ENCODE measurements around the gene ROCK2. TPM values are rescaled to one million over a fixed set of nuclear protein-coding genes. Genes with fewer than 3 reads are reported as not detected.

ROCK2 gene
- total and polyA plus RNA-seq, 2 of the 13 experiments (the other 11 are each of a cell fraction or from before 2014, with no cell fraction given), result 38.1 to 119 TPM

GRCh38 chr2:11363868-11364564 is 19.6 kb upstream of the ROCK2 start (continued):
- TF ChIP-seq KIAA2018 (CRISPR knock-in tag; IDR thresholded peaks at IDR 0.05; ENCODE audit: borderline replicate concordance) (no peak), U2AF2 (IDR thresholded peaks at IDR 0.05; ENCODE audit: low read depth, low read length) (no peak), RCOR2 (CRISPR knock-in tag; IDR thresholded peaks at IDR 0.05) (no peak), CBX2 (IDR thresholded peaks at IDR 0.05; ENCODE audit: low read depth, low read length) (no peak), CBX2 (CRISPR knock-in tag; IDR thresholded peaks at IDR 0.05; ENCODE audit: low read depth) (no peak), ZMYM2 (CRISPR knock-in tag; IDR thresholded peaks at IDR 0.05) (no peak), MEIS1 (CRISPR knock-in tag; IDR thresholded peaks at IDR 0.05; ENCODE audit: borderline replicate concordance) (no peak), HIVEP1 (CRISPR knock-in tag; IDR thresholded peaks at IDR 0.05) (no peak), PRMT3 (CRISPR knock-in tag; IDR thresholded peaks at IDR 0.05; ENCODE audit: borderline replicate concordance, low read depth) (no peak; the same call in 1 of the 2 replicates), TEAD2 (CRISPR knock-in tag; IDR thresholded peaks at IDR 0.05) (no peak), ZNF850 (CRISPR knock-in tag; conservative IDR thresholded peaks at IDR 0.05) (no peak), ZNF709 (CRISPR knock-in tag; IDR thresholded peaks at IDR 0.05) (no peak), RXRB (CRISPR knock-in tag; IDR thresholded peaks at IDR 0.05; ENCODE audit: borderline replicate concordance) (no peak), EHMT2 (IDR thresholded peaks at IDR 0.05; ENCODE audit: borderline replicate concordance, low read depth, low read length) (no peak), ZNF639 (CRISPR knock-in tag; conservative IDR thresholded peaks at IDR 0.05) (no peak), MAFK (conservative IDR thresholded peaks at IDR 0.05 in 1 of 2, IDR thresholded peaks at IDR 0.05 in 1 of 2; ENCODE audit: low read length in 2 of 2) (no peak), FOXA1 (IDR thresholded peaks at IDR 0.05) (no peak), FOXA1 (CRISPR knock-in tag; IDR thresholded peaks at IDR 0.05) (no peak), ZNF547 (CRISPR knock-in tag; IDR thresholded peaks at IDR 0.05) (no peak), THAP7 (CRISPR knock-in tag; IDR thresholded peaks at IDR 0.05) (no peak), SOX13 (IDR thresholded peaks at IDR 0.05) (no peak), SOX13 (CRISPR knock-in tag; conservative IDR thresholded peaks at IDR 0.05 in 1 of 2, IDR thresholded peaks at IDR 0.05 in 1 of 2) (no peak)

Data from HepG2 (cell line).